ENCODE measurements around the gene AFAP1.

The AFAP1 gene

DNA sequence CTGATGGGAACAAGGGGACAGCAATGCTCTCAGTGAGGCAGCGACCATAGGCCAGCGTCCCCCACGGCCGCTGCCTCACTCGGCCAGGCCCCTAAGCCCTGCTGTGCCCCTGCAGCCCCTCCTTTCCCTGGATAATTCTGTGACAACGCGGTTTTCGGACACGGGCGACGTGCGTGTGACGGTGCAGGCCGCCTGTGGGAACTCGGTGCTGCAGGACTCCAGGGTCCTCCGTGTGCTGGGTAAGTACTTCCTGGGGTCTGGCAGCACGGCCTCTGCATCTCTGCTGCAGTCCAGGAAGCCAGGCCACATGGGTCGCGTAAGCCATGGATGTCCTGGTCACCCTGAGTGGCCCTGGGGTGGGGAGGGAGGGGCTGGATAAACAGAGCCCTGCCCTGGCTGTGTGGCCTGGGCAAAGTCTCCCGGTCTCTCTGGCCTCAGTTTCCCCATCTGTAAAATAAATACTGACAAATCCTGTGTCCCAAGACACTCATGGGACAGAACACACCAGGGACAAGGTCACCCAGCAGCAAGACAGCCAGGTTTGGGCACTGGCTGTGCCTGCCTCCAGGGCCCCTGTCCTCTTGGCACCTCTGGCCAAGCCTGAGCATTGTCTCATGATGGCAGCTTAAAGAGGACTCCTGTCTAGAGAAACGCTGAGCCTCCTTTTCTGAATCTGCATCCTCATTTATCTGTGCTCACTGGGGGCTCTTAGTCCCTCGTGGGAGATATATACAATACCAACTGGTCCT lies 212.8 kb downstream of the AFAP1 start:
- DNase-seq = no peak
- in situ Hi-C loops (cut with MboI; ENCODE audit: low pct_unique_long_range_greater_than_20kb, low sequenced_read_pairs) = no loop called here

GRCh38 chr4:7725951-7726350 lies 213.7 kb downstream of the AFAP1 start:
- in situ Hi-C loops (cut with MboI; ENCODE audit: low pct_unique_long_range_greater_than_20kb, low sequenced_read_pairs) = no loop called here
- DNase-seq = no peak

- in situ Hi-C loops (cut with MboI; ENCODE audit: low pct_unique_long_range_greater_than_20kb, low sequenced_read_pairs) = no loop called here
- DNase-seq = no peak
These were observed 216.0 kb downstream of the AFAP1 start for GRCh38 chr4:7723625-7724024.

DNA sequence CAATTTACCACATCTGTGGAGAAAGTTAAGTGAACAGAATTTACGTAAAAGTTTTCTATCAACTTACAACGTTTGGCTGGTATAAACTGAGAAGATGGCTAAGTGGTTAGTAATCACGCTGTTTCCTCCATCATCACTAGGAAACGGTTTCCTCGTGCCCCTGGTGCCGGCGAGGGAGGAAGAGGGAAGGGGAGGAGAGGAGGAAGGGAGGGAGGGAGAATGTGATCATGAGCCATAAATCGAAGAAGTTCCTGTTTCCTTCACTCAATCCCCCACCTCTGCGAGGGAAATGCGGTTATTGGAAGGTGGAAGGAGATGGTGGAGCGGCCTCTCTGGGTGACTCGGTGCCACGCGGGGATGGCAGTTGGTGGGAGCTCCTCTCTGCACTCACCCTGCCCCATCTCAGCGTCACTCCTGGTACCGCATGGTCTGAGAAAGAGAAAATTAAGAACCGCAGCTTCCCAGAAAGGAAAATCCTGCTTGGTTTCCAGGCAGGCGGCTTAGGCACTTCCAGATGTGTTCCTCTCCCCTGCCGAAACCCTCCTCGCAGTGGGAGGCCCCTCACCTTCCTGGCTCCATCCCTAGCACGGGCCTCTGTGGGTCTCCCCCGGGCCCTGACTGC lies 216.8 kb downstream of the AFAP1 start:
- in situ Hi-C loops (cut with MboI; ENCODE audit: low pct_unique_long_range_greater_than_20kb, low sequenced_read_pairs) = no loop called here
- DNase-seq = no peak

GRCh38 chr4:7721984-7722551 lies 217.6 kb downstream of the AFAP1 start:
- in situ Hi-C loops (cut with MboI; ENCODE audit: low pct_unique_long_range_greater_than_20kb, low sequenced_read_pairs) = no loop called here
- peak; percentile 4 for DNase-seq

DNA sequence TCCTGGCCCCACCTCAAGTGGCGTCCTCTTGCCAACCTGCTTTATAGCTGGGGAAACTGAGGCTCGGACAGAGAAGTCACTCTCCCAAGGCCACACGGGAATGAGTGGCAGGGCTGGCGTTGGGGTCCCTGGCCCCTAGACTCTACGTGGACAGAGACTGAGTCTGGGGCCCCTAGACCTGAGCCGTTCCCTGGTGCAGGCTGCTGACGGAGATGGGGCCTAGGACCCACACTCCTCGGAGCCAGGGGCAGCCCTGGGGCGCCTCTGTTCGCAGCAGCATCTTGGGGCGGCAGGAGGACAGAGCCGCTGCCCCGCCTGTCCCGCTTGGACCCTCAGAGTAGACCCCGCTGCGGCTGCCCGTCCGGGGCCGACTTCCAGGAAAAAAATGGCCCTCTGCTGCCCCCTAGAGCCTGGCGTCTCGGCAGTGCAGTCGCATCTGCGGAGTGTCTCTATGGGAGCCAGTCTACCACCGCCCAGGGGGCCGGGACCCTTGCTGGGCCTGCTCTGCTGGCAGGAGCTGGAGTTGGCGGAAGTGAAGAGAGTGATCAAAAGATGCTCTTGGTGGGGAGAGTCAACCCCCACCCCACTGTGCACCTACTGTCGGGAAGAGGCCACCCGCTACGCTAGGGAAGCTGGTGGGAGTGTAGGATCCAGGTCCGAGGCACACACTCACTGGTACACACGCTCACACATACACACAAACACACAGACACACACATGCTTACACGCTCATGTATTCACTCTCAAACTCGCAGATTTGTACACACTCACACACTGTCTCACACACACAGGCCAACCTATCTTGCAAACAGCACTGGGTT lies 220.1 kb downstream of the AFAP1 start:
- DNase-seq = peak; percentile 33
- in situ Hi-C loops (cut with MboI; ENCODE audit: low pct_unique_long_range_greater_than_20kb, low sequenced_read_pairs) = no loop called here

DNA sequence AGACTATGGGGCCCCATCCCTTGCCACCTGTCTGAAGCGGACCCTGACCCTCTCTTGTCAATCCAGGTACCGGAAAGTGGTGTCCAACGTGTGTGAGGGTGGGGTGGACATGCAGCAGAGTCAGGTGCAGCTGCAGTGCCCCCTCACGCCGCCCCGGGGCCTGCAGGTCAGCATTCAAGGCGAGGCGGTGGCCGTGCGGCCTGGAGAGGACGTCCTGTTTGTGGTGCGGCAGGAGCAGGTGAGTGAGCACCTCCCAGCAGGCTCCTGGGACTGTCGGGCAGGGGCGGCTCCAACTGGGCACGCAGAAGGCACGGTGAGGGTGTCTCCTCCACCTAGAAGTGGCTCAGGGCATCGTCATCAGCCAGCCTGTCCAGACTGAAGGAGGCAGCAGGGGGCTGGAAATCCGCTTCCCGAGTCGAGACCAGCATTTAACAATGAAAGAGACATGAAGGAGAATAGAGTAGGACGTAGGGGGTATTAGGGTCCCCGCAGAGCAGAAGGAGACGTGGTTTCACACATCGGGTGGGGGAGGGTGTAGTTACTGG lies 221.6 kb downstream of the AFAP1 start:
- no peak for DNase-seq
- in situ Hi-C loops (cut with MboI; ENCODE audit: low pct_unique_long_range_greater_than_20kb, low sequenced_read_pairs) = no loop called here

DNA sequence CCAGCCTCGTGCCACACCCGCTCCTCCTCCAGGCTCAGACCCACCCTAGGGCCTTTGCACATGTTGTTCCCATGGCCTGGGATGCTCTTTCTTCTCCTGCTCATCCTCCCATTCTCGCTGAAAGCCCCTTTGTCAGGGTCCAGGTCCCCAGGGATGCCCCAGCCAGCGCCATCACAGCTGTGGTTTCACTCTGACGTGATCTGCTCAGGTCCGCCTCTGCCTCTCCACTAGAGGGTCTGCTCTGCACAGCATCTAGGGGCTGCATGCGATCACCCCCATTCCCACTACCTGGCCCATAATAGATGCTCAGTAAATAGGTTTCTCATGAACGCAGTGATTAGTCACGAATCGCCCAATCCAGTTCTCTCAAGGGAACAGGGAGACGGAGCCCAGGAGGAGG lies 222.5 kb downstream of the AFAP1 start:
- in situ Hi-C loops (cut with MboI; ENCODE audit: low pct_unique_long_range_greater_than_20kb, low sequenced_read_pairs) = no loop called here
- DNase-seq = no peak

DNA sequence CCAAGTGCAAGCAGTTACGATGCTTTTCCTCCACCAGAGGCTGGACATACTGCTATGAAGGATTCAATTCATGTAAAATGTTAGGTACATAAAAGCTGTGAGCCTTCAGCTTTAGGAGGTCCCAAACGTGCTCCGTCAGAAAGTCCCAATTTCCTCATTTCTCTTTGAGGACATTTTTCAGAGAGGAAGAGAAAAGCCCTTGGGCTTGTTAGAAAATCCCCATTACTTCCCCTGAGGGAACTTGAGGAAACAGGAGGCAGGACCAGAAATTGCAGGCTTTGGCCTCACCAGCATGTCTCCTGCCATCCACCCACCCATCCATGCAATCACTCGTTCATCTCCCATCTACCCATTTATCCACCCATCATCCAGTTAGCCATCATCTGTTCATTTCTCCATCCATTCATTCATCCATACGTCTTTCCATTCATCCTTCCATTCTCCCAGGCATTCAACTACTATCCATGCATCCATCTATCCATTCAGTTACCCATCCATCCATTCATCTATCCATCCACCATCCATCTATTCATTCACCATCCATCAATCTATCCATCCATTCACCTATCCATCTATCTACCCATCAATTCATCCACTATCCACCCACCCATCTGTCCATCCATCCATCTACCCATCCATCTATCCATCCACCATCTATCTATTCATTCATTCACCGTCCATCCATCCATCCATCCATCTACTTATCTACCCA lies 223.5 kb downstream of the AFAP1 start:
- DNase-seq = no peak
- in situ Hi-C loops (cut with MboI; ENCODE audit: low pct_unique_long_range_greater_than_20kb, low sequenced_read_pairs) = no loop called here

DNA sequence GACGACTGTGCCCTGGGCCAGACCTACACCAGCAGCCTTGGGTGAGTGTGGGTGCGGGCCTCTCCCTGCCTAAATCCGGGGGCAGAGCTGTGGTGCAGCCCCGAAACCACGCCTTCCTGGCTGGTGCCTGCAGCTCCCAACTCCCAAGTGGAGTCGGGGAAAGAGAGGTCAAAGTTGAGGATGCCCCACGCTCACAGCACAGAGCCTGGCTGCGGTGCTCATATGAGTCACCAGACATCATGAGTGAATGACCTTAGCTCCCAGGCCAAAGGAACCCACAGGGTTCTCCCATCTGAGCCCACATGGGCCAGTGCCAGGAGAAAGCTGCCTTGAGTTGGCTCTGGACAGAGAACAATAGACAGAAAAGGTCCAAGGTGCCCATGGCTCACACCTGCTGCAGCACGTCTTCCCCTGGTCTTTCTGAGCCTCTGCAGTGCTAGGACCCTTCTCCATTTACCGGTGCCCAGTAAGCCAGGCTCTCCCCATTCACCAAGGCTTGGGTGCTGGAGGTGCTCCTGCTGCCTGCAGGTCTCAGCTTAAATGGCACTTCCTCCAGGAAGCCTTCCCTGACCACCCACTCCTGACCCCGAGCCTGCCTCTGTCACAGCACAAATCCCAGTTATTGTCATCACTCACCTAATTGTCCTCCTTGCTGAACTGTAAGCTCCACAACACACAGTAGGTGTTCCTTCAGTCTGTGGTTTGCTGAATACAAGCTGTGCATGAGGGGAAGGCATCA lies 224.2 kb downstream of the AFAP1 start:
- in situ Hi-C loops (cut with MboI; ENCODE audit: low pct_unique_long_range_greater_than_20kb, low sequenced_read_pairs) = no loop called here
- no peak for DNase-seq

DNA sequence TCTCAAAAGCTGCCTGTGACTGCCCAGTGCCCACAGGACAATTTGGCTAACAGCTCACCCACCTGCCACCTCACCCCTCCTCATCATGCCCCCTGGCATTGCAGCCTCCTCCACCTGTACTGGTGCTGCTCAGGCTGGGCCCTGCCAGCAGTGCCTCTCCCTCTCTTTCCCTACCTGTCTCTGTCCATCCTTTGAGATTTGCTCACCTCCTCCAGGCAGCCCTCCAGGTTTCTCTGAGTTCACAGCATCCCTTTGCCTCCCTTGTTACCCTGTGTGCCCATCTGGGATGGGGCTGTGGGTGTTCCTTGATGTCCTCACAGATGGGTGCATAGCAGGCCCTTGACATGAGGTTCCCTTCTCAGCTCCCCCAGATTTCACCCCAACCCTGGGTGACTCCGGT lies 224.9 kb downstream of the AFAP1 start:
- in situ Hi-C loops (cut with MboI; ENCODE audit: low pct_unique_long_range_greater_than_20kb, low sequenced_read_pairs) = no loop called here
- no peak for DNase-seq

GRCh38 chr4:7714176-7714575 lies 225.5 kb downstream of the AFAP1 start:
- in situ Hi-C loops (cut with MboI; ENCODE audit: low pct_unique_long_range_greater_than_20kb, low sequenced_read_pairs) = no loop called here
- DNase-seq = no peak

DNA sequence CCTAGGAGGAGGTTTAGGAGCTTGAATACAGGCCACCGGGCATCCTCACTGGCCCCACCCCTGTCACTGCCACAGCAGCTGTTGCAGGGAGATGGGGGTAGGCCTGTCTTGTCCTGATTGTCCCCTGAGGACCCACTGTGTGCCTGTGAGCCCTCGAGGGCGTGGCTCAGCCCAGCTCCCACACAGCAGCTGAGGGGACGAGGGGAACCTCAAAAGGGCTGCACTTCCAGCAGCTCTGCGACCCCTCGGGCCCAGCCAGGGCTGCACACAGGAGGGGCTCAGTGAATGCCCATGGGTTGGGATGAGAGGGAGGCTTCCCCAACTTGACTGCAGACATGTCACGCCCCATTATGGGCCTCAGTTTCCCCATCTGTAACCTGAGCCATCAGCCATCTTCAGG lies 225.9 kb downstream of the AFAP1 start:
- in situ Hi-C loops (cut with MboI; ENCODE audit: low pct_unique_long_range_greater_than_20kb, low sequenced_read_pairs) = no loop called here
- no peak for DNase-seq

DNA sequence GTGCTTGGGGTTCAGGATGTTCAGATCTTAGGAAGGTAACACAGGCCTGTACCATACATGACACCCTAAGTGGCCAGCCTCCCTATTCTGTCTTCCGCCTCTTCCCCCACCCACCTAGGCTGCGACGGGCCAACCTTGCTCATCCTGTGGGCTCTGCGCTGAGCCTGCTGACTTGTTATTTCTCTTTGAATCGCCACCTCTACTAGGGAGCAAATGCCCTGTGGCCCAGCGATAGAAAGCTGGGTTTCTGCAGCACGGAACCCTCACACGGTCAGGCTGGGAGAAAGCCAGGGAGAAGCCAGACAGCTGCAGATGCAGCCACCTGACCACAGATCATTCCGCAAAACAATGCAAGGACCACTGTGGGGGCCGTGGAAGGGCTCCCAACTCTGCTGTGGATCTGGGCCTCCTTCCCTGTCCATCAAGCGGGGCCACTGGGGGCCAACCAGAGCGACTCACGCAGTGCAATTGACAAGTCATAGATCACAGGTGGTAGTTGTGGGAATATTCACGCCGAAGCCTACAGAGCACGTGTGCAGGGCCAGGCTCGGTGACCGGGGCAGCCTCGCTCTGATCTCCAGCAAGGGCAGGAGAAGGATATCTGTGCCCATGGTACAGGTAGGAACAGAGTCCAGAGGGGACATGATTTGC lies 227.5 kb downstream of the AFAP1 start:
- in situ Hi-C loops (cut with MboI; ENCODE audit: low pct_unique_long_range_greater_than_20kb, low sequenced_read_pairs) = no loop called here
- DNase-seq = no peak

- DNase-seq = no peak
- in situ Hi-C loops (cut with MboI; ENCODE audit: low pct_unique_long_range_greater_than_20kb, low sequenced_read_pairs) = no loop called here
These were observed 228.2 kb downstream of the AFAP1 start for GRCh38 chr4:7711307-7711963.

GRCh38 chr4:7710576-7711306 lies 228.9 kb downstream of the AFAP1 start:
- DNase-seq = no peak
- in situ Hi-C loops (cut with MboI; ENCODE audit: low pct_unique_long_range_greater_than_20kb, low sequenced_read_pairs) = no loop called here

DNA sequence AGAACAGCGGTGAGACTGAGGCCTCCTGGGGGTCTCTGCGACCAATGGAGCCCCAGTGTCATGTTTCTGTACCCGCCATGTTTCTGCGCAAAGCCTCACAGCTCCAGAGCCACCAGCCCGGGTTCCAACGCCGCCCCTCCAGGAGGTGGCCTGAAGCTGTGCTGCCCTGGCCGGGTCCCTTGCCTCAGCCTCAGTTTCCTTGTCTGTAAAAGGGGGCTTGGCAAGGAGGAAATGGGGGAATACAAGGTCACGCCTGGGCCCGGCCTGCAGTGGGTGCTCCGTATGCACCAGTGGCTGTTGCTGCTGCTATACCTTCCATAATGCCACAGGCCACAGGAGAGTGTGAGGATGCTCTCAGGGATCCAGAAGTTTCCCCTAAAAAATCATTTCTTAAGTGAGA lies 229.5 kb downstream of the AFAP1 start:
- no peak for DNase-seq
- in situ Hi-C loops (cut with MboI; ENCODE audit: low pct_unique_long_range_greater_than_20kb, low sequenced_read_pairs) = no loop called here

Measured in KBM-7 (cell line).